Nephron (organoid): ENCODE results near the gene C2CD4C.

Source experiments
- H3K27ac Mint-ChIP-seq, 3 experiments: 2 replicates each; pipeline ENCODE4 v1.8.0; 2020; ENCODE audit warnings: mixed read lengths in 3 of 3, mild to moderate bottlenecking in 2 of 3, moderate library complexity in 1 of 3
- H3K27me3 Mint-ChIP-seq: 2 replicates; pipeline ENCODE4 v1.8.0; 2021; ENCODE audit warnings: low read depth, mild to moderate bottlenecking, moderate library complexity, mixed read lengths
- H3K36me3 Mint-ChIP-seq: 2 replicates; pipeline ENCODE4 v1.8.0; 2020; ENCODE audit warnings: low read depth, mixed read lengths
- H3K4me1 Mint-ChIP-seq: 2 replicates; pipeline ENCODE4 v1.8.0; 2020; ENCODE audit warnings: mixed read lengths
- H3K4me3 Mint-ChIP-seq, 3 experiments: 2 replicates each; pipeline ENCODE4 v1.8.0; 2020; ENCODE audit warnings: mild to moderate bottlenecking in 3 of 3, mixed read lengths in 3 of 3, moderate library complexity in 2 of 3
- H3K9me3 Mint-ChIP-seq: 2 replicates; pipeline ENCODE4 v1.8.0; 2020; ENCODE audit warnings: mixed read lengths
- TF ChIP-seq, protein P1 (sequence below), 3 experiments: fragments of 200-600 bp; sonication (generic); IDR thresholded peaks; one replicate each; pipeline ENCODE4 v1.5.0; 2021; ENCODE audit warnings: antibody characterized with exemption in 3 of 3; ENCODE audit not compliant: unreplicated experiment in 3 of 3

Gene C2CD4C

GRCh38 chr19:408441-408901, 476 bp downstream of the C2CD4C start:
- TF ChIP-seq, protein P1, sequence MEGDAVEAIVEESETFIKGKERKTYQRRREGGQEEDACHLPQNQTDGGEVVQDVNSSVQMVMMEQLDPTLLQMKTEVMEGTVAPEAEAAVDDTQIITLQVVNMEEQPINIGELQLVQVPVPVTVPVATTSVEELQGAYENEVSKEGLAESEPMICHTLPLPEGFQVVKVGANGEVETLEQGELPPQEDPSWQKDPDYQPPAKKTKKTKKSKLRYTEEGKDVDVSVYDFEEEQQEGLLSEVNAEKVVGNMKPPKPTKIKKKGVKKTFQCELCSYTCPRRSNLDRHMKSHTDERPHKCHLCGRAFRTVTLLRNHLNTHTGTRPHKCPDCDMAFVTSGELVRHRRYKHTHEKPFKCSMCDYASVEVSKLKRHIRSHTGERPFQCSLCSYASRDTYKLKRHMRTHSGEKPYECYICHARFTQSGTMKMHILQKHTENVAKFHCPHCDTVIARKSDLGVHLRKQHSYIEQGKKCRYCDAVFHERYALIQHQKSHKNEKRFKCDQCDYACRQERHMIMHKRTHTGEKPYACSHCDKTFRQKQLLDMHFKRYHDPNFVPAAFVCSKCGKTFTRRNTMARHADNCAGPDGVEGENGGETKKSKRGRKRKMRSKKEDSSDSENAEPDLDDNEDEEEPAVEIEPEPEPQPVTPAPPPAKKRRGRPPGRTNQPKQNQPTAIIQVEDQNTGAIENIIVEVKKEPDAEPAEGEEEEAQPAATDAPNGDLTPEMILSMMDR (IDR thresholded peaks at IDR 0.05; ENCODE audit: unreplicated experiment in 3 of 3) = no peak
- peaks cover 15% of the 10 kb centered on the region for H3K4me1 Mint-ChIP-seq

DNA sequence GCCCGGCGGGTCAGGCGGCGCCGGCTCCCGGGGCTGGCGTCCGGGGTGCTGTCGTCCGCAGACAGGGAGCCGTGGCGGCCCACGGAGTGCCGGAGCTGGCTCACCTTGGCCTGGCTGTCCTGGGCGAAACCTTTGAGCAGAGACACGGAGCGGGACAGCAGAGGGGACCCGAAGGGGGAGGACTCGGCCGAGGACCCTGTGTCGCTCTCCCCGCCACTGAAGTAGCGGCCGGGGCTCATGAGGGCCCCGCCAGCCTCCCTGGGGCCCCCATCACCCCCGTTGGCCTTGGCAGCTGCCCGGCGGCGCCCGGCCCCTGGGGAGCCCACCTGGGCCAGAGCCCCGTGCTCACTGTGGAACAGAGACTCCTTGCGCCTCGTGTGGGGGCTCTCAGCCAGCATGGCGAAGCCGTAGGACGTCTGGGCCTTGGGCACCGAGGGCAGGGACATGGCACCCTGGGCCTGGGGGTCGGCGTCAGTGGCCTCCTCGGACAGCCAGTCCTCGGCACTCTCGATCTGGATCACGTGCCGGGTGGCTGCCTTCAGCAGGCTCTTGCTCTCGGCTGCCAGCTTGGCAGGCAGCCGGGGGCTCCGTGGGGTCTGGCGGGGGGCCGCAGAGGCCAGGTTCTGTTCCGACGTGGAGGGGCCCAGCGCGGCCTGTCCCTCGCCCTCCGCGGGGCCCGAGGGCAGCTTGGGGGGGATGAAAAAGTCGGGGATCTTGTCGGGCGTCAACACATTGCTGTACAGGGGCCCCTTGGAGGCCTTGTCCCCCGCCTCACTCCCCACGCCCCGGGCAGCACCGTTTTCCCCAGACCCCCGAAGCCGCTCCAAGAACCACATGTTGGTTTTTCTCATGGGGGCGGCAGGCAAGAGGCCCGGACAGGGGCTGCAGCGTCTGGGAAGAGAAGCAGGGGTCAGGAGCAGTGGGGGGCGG, 1.2 kb downstream of the C2CD4C start:
- H3K27ac Mint-ChIP-seq = no peak overlapping the region
- H3K4me1 Mint-ChIP-seq = peaks cover 15% of the 10 kb centered on the region
- no peaks in the 10 kb centered on the region for H3K9me3 Mint-ChIP-seq
- TF ChIP-seq, protein P1 (IDR thresholded peaks at IDR 0.05; ENCODE audit: unreplicated experiment in 3 of 3) = no peak
- H3K36me3 Mint-ChIP-seq = no peaks in the 10 kb centered on the region
- peaks cover 9% of the 10 kb centered on the region for H3K27me3 Mint-ChIP-seq
- peak overlapping the region; percentile 38 to 70 (median 68) for H3K4me3 Mint-ChIP-seq

More at GRCh38 chr19:408441-408901, 476 bp downstream of the C2CD4C start:
- Mint-ChIP-seq H3K27ac (no peak overlapping the region), H3K27me3 (peaks cover 5% of the 10 kb centered on the region), H3K36me3 (no peaks in the 10 kb centered on the region), H3K9me3 (no peaks in the 10 kb centered on the region), H3K4me3 (peak overlapping the region in 2 of 3 experiments; percentile 68 to 70)

- Mint-ChIP-seq H3K9me3 (no peaks in the 10 kb centered on the region), H3K27ac (no peak overlapping the region), H3K36me3 (no peaks in the 10 kb centered on the region), H3K4me1 (peaks cover 10% of the 10 kb centered on the region), H3K27me3 (peaks cover 13% of the 10 kb centered on the region), H3K4me3 (peak overlapping the region; percentile 50 to 61 (median 56))
- TF ChIP-seq, protein P1 (IDR thresholded peaks at IDR 0.05; ENCODE audit: unreplicated experiment in 3 of 3) = no peak
Measured at GRCh38 chr19:406971-407510, 1.9 kb downstream of the C2CD4C start.

- H3K27ac Mint-ChIP-seq = peak overlapping the region in 1 of 3 experiments; percentile 56
- no peaks in the 10 kb centered on the region for H3K9me3 Mint-ChIP-seq
- H3K36me3 Mint-ChIP-seq = no peaks in the 10 kb centered on the region
- peak overlapping the region; percentile 50 to 61 (median 56) for H3K4me3 Mint-ChIP-seq
- H3K4me1 Mint-ChIP-seq = peaks cover 10% of the 10 kb centered on the region
- H3K27me3 Mint-ChIP-seq = peaks cover 13% of the 10 kb centered on the region
- TF ChIP-seq, protein P1 (IDR thresholded peaks at IDR 0.05; ENCODE audit: unreplicated experiment in 3 of 3) = no peak
Measured at GRCh38 chr19:406135-406781, 2.7 kb downstream of the C2CD4C start.

DNA sequence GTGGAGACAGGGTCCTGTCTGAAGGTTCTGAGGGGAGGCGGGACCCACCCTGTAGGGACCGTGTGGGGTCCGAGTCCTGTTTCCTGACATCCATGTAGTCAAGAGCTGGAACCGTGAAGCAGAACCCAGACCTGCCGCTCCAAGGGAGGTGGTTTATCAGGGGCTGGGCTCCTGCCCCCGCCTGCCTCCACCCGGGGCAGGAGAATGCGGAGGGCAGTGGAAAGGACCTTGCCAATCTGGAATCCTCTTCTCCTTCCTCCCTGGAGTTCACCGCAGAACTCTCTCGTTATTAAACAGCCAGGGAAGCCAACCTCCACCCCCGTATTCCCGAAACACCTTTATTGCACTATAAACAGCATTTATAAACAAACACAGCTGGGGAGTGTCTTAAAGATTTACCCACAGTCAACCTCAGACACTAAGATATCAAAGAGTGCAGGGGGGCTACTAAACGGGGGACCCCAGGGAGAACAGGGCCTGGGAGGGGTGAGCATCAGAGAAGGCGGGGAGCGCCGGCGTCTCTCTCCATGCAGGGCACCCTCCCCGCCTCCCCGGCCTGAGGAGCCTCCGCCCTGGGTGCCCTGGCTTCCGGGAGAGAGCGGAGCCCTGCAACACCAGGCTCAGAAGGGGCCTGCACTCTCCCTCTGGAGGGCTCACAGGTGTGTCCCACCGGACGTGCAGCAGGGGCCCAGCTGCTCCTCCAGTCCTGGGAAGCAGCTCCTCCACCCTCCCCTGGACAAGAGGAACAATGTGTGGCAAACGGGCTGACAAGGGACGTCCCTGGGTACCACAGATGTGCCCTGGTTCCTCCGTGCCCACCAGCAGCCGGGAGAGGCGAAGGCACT, 3.6 kb downstream of the C2CD4C start:
- Mint-ChIP-seq H3K4me1 (peaks cover 10% of the 10 kb centered on the region), H3K9me3 (no peaks in the 10 kb centered on the region), H3K36me3 (no peaks in the 10 kb centered on the region), H3K4me3 (peak overlapping the region; percentile 39 to 52 (median 41)), H3K27me3 (peaks cover 13% of the 10 kb centered on the region), H3K27ac (peak overlapping the region in 2 of 3 experiments; percentile 69 to 71)
- TF ChIP-seq, protein P1 (IDR thresholded peaks at IDR 0.05; ENCODE audit: unreplicated experiment in 3 of 3) = no peak
